HUES64 (cell line): ENCODE results near the gene PCK1. TPM values are rescaled to one million over a fixed set of nuclear protein-coding genes. Genes with fewer than 3 reads are reported as not detected.
"Not testable (repeated sequence)": the region's sequence is repeated elsewhere in the genome, so short reads cannot be mapped to it uniquely, and the experiment has no call there.

Experiments
- H3K27ac ChIP-seq: 2 replicates; pipeline ENCODE4 v1.7.0; 2013; ENCODE audit warnings: low read depth, low read length, inconsistent platforms
- H3K27me3 ChIP-seq: 2 replicates; pipeline ENCODE4 v1.6.1; 2013; ENCODE audit warnings: mild to moderate bottlenecking, low read length; ENCODE audit not compliant: insufficient read depth
- H3K36me3 ChIP-seq: 2 replicates; pipeline ENCODE4 v1.6.1; 2013; ENCODE audit warnings: mild to moderate bottlenecking, low read length; ENCODE audit not compliant: insufficient read depth
- H3K4me1 ChIP-seq: 2 replicates; pipeline ENCODE4 v1.6.1; 2013; ENCODE audit warnings: mild to moderate bottlenecking, low read length, moderate library complexity; ENCODE audit not compliant: insufficient read depth
- H3K4me3 ChIP-seq: 2 replicates; pipeline ENCODE4 v1.5.1; 2013; ENCODE audit warnings: mild to moderate bottlenecking, low read length, moderate library complexity
- H3K9ac ChIP-seq: 2 replicates; pipeline ENCODE4 v1.6.1; 2013; ENCODE audit warnings: mild to moderate bottlenecking, low read depth, low read length
- H3K9me3 ChIP-seq: 2 replicates; pipeline ENCODE4 v1.6.1; 2013; ENCODE audit warnings: low read depth, low read length; ENCODE audit not compliant: insufficient read depth
- WGBS: fragments of 150-250, 120-280 bp; methylation state at CpG from one replicate; pipeline ENCODE4 v1.1.7; 2013; ENCODE audit warnings: missing lambda C conversion rate; 5-methylcytosine and 5-hydroxymethylcytosine counted together
- polyA plus RNA-seq, 2 experiments: library from polyadenylated mRNA; stranded (reverse); fragments of 50-300 nt; gene quantifications; one replicate each; pipeline ENCODE4 v1.2.3, GENCODE V29; 2013

The PCK1 gene
- polyA plus RNA-seq (2013, experiment 1 of 2), result not detected
- polyA plus RNA-seq (2013, experiment 2 of 2), result not detected

GRCh38 chr20:57560554-57561355 lies at the start of gene PCK1:
PCK1 (plus strand) TSS chr20:57561110; CDS start chr20:57561412, 302 bp downstream.
- Histone ChIP-seq H3K4me1 (0 out of 2 replicates have a peak, but pooled peaks cover 5% of the 10 kb centered on the region), H3K36me3 (no peaks in the 10 kb centered on the region), H3K9ac (no peak within 1 kb of the TSS), H3K27me3 (no peaks in the 10 kb centered on the region), H3K9me3 (no peaks in the 10 kb centered on the region), H3K4me3 (no peak within 1 kb of the TSS), H3K27ac (no peak within 1 kb of the TSS)
- 87% methylated on average over 14 of the region's 14 CpGs for WGBS

GRCh38 chr20:57511709-57512108 lies 49.2 kb upstream of the PCK1 start:
- WGBS, result 91% methylated on average over 7 of the region's 7 CpGs
- not testable (repeated sequence) for H3K36me3 ChIP-seq, H3K4me3 ChIP-seq, H3K9me3 ChIP-seq, H3K27me3 ChIP-seq, H3K27ac ChIP-seq, H3K9ac ChIP-seq
- 0 out of 2 replicates have a peak, but pooled peaks cover 11% of the 10 kb centered on the region for H3K4me1 ChIP-seq

GRCh38 chr20:57512432-57512831 lies 48.5 kb upstream of the PCK1 start:
- Histone ChIP-seq H3K9ac (no peak overlapping the region), H3K4me1 (0 out of 2 replicates have a peak, but pooled peaks cover 11% of the 10 kb centered on the region), H3K36me3 (no peaks in the 10 kb centered on the region), H3K27me3 (no peaks in the 10 kb centered on the region), H3K27ac (no peak overlapping the region), H3K4me3 (no peak overlapping the region), H3K9me3 (0 out of 2 replicates have a peak, but pooled peaks cover under 1% of the 10 kb centered on the region)
- WGBS, result 87% methylated on average over 5 of the region's 5 CpGs

- Histone ChIP-seq H3K4me3 (no peak overlapping the region), H3K9me3 (no peaks in the 10 kb centered on the region), H3K4me1 (0 out of 2 replicates have a peak, but pooled peaks cover 11% of the 10 kb centered on the region), H3K27ac (no peak overlapping the region), H3K36me3 (no peaks in the 10 kb centered on the region), H3K27me3 (no peaks in the 10 kb centered on the region), H3K9ac (no peak overlapping the region)
- 90% methylated on average over 1 of the region's 1 CpG for WGBS
These were observed 47.7 kb upstream of the PCK1 start for GRCh38 chr20:57513199-57513598.

GRCh38 chr20:57514273-57514751 lies 46.6 kb upstream of the PCK1 start:
- Histone ChIP-seq H3K9ac (no peak overlapping the region), H3K4me1 (0 out of 2 replicates have a peak, but pooled peaks cover 11% of the 10 kb centered on the region), H3K36me3 (no peaks in the 10 kb centered on the region), H3K27ac (no peak overlapping the region), H3K27me3 (no peaks in the 10 kb centered on the region), H3K9me3 (no peaks in the 10 kb centered on the region), H3K4me3 (no peak overlapping the region)
- 37% methylated on average over 17 of the region's 17 CpGs for WGBS

GRCh38 chr20:57517904-57518303 lies 43.0 kb upstream of the PCK1 start:
- Histone ChIP-seq H3K27me3 (no peaks in the 10 kb centered on the region), H3K36me3 (no peaks in the 10 kb centered on the region), H3K9ac (no peak overlapping the region), H3K27ac (no peak overlapping the region), H3K4me1 (peaks cover 4% of the 10 kb centered on the region), H3K4me3 (no peak overlapping the region), H3K9me3 (no peaks in the 10 kb centered on the region)
- WGBS, result 87% methylated on average over 5 of the region's 5 CpGs

GRCh38 chr20:57522380-57523140 lies 38.4 kb upstream of the PCK1 start:
- WGBS, result 71% methylated on average over 5 of the region's 5 CpGs
- H3K27ac ChIP-seq, result no peak overlapping the region
- H3K4me1 ChIP-seq, result peaks cover 11% of the 10 kb centered on the region
- no peaks in the 10 kb centered on the region for H3K27me3 ChIP-seq
- H3K9ac ChIP-seq, result no peak overlapping the region
- no peak overlapping the region for H3K4me3 ChIP-seq
- no peaks in the 10 kb centered on the region for H3K36me3 ChIP-seq
- no peaks in the 10 kb centered on the region for H3K9me3 ChIP-seq

GRCh38 chr20:57523782-57524181 lies 37.1 kb upstream of the PCK1 start:
- H3K9ac ChIP-seq, result no peak overlapping the region
- no peak overlapping the region for H3K4me3 ChIP-seq
- H3K9me3 ChIP-seq, result no peaks in the 10 kb centered on the region
- WGBS, result 87% methylated on average over 11 of the region's 11 CpGs
- no peak overlapping the region for H3K27ac ChIP-seq
- peaks cover 11% of the 10 kb centered on the region for H3K4me1 ChIP-seq
- no peaks in the 10 kb centered on the region for H3K36me3 ChIP-seq
- no peaks in the 10 kb centered on the region for H3K27me3 ChIP-seq

GRCh38 chr20:57524511-57525176 lies 36.3 kb upstream of the PCK1 start, which contains the start of gene CTCFL:
CTCFL (minus strand) TSS chr20:57525140; CDS start chr20:57524205, 935 bp downstream.
- no peak within 1 kb of the TSS for H3K27ac ChIP-seq
- H3K27me3 ChIP-seq, result no peaks in the 10 kb centered on the region
- WGBS, result 88% methylated on average over 39 of the region's 43 CpGs
- no peak within 1 kb of the TSS for H3K4me3 ChIP-seq
- H3K9me3 ChIP-seq, result no peaks in the 10 kb centered on the region
- H3K9ac ChIP-seq, result no peak within 1 kb of the TSS
- H3K36me3 ChIP-seq, result no peaks in the 10 kb centered on the region
- peaks cover 11% of the 10 kb centered on the region for H3K4me1 ChIP-seq

GRCh38 chr20:57525328-57526086 lies 35.4 kb upstream of the PCK1 start:
- Histone ChIP-seq H3K36me3 (no peaks in the 10 kb centered on the region), H3K27me3 (no peaks in the 10 kb centered on the region), H3K4me3 (no peak overlapping the region), H3K9me3 (no peaks in the 10 kb centered on the region), H3K9ac (no peak overlapping the region), H3K27ac (no peak overlapping the region), H3K4me1 (peaks cover 11% of the 10 kb centered on the region)
- 80% methylated on average over 9 of the region's 10 CpGs for WGBS
